HK-2 (cell line): ENCODE measurements around the gene STYXL2.

ENCODE experiments used
- DNase-seq: peaks from one replicate; pipeline ENCODE4 v3.0.0-alpha.2; 2018; ENCODE audit not compliant: unreplicated experiment

STYXL2 gene

GRCh38 chr1:167135281-167135840 is 41.5 kb downstream of the STYXL2 start:
- no peak for DNase-seq

- peak; percentile 9 for DNase-seq
These were observed 42.3 kb downstream of the STYXL2 start for GRCh38 chr1:167136191-167136614.

DNA sequence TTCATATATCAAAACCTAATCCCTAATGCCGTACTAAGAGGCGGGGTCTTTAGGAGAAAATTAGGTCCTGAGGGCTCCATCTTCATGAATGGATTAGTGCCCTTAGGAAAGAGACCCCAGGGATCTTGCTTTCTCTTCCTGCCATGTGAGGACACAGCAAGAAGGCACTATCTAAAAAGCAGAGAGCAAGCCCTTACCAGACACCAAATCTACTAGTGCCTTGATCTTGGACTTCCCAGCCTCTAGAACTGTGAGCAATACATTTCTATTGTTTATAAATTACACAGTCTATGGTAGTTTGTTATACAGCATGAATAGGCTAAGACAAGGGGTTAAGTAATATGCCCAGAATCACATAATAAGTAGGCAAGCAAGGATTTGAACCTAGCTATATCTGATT is 42.9 kb downstream of the STYXL2 start:
- DNase-seq, result no peak

- DNase-seq, result no peak
These were observed 43.5 kb downstream of the STYXL2 start for GRCh38 chr1:167137332-167137781.

- no peak for DNase-seq
These were observed 44.1 kb downstream of the STYXL2 start for GRCh38 chr1:167137793-167138510.

- no peak for DNase-seq
These were observed 44.8 kb downstream of the STYXL2 start for GRCh38 chr1:167138703-167139102.

GRCh38 chr1:167141963-167142362 is 48.1 kb downstream of the STYXL2 start:
- DNase-seq, result no peak
